ENCODE results near the gene FAM107B. TPM values are rescaled to one million over a fixed set of nuclear protein-coding genes. Genes with fewer than 3 reads are reported as not detected.

The FAM107B gene
- total RNA-seq, 6 experiments from 2014 or later, result 58.6 to 116 (median 68.7) TPM

DNA sequence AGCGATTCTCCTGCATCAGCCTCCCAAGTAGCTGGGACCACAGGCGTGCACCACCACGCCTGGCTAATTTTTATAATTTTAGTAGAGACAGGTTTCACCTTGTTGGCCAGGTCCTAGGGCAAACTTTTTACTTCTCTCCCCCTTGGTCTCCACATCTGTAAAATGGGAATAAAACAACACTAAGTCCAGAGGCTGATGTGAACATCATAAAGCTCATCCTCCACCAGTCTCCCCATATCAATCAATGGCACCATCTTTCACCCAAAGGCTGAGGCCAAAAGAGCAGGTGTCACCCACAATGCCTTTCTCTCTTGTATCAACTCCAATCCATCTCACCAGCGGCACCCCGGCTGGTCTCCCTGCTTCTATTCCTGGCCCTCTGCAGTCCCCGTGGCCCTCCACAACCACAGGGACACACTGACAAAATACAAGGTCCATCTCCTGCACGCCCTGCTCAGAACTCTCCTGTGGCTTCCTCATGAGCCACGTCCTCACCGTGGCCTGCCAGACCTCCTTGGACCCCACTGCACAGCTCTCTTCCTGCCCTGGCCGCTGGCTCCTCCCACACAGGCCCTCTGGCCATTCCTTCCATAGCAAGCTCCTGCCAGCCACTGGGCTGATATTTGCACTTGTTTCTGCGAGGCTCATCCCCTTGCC is 179.0 kb downstream of the FAM107B start:
- Histone ChIP-seq H3K27ac (peak overlapping the region in 1 of 3 donors; percentile 50), H3K36me3 (peaks cover 0 to 8% (median 2%) of the 10 kb centered on the region in 4 donors), H3K27me3 (no peaks in the 10 kb centered on the region), H3K9me3 (no peaks in the 10 kb centered on the region), H3K4me3 (no peak overlapping the region), H3K4me1 (peaks cover 0 to 50% (median 10%) of the 10 kb centered on the region in 4 donors)
- intact Hi-C loops (cut with DNase I), result no loop called here
- TF ChIP-seq POLR2A (IDR thresholded peaks at IDR 0.05), result no peak
- no peak for TF ChIP-seq CTCF (IDR thresholded peaks at IDR 0.05)
- ATAC-seq (no peak), DNase-seq (no peak)
- 81% methylated on average over 9 of the region's 11 CpGs for WGBS (ENCODE audit: insufficient coverage, low coverage, low lambda C conversion rate, missing lambda C conversion rate)

DNA sequence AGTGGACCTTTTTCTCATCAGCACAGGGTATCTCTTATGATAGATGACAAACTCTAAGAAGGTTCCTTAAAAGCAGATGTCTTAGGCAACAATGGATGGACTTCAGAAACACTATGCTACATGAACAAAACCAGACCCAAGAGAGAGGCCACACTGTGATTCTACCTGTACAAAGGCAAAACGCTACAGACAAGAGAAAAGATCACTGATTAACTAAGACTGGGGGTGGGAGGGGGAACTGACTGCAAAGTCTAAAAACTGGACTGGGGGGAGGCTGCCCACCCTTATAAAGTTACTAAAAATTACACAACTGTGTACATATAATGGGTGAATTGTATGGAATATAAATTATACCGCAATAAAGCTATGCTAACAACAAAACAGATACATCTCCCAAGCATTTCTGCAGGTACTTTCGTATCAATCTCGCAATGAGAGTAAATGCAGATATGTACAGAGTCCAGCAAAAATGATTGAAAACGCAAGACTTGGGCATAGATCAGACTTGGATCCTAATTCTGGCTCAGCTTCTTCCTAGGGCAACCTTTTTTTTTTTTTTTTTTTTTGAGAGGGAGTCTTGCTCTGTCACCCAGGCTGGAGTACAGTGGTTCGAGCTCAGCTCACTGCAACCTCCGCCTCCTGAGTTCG is 179.7 kb downstream of the FAM107B start:
- peaks cover 0 to 50% (median 10%) of the 10 kb centered on the region in 4 donors for H3K4me1 ChIP-seq
- peak; percentile 41 to 78 (median 64) for ATAC-seq
- peaks cover 0 to 6% (median 2%) of the 10 kb centered on the region in 4 donors for H3K36me3 ChIP-seq

DNA sequence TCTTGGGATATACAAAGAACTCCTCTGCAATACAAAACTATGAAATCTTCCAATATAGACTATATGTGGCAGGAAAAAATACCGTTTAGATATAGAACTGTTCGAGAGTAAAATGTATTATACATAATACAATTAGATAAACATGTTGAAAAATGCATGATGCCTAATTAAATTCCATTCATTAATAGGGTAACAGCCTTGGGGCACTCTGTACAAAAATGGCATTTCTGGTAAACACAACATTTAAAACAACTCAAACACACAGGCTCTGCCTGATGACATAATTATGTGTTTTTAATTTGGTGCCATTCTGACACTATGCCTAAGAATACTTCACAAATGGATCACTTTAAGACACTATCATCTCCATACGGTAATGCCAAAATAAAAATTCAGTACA is 180.9 kb downstream of the FAM107B start:
- H3K9me3 ChIP-seq, result no peaks in the 10 kb centered on the region
- WGBS (ENCODE audit: insufficient coverage, low coverage, low lambda C conversion rate, missing lambda C conversion rate), result 81% methylated on average over 3 of the region's 3 CpGs
- DNase-seq (no peak), ATAC-seq (no peak)
- intact Hi-C loops (cut with DNase I), result no loop called here
- peaks cover 0 to 45% (median 10%) of the 10 kb centered on the region in 4 donors for H3K4me1 ChIP-seq
- no peaks in the 10 kb centered on the region for H3K27me3 ChIP-seq
- peaks cover 0 to 6% (median 2%) of the 10 kb centered on the region in 4 donors for H3K36me3 ChIP-seq
- TF ChIP-seq CTCF (IDR thresholded peaks at IDR 0.05) (no peak), POLR2A (IDR thresholded peaks at IDR 0.05) (no peak)
- no peak overlapping the region for H3K4me3 ChIP-seq
- peak overlapping the region in 1 of 3 donors; percentile 50 for H3K27ac ChIP-seq

More for the DNA sequence above, 179.7 kb downstream of the FAM107B start:
- Histone ChIP-seq H3K4me3 (no peak overlapping the region), H3K27ac (peak overlapping the region in 1 of 3 donors; percentile 50), H3K9me3 (no peaks in the 10 kb centered on the region), H3K27me3 (no peaks in the 10 kb centered on the region)
- intact Hi-C loops (cut with DNase I), result no loop called here
- DNase-seq, result no peak
- TF ChIP-seq POLR2A (IDR thresholded peaks at IDR 0.05), result no peak
- no peak for TF ChIP-seq CTCF (IDR thresholded peaks at IDR 0.05)
- WGBS (ENCODE audit: insufficient coverage, low coverage, low lambda C conversion rate, missing lambda C conversion rate), result 61% methylated on average over 7 of the region's 8 CpGs

DNA sequence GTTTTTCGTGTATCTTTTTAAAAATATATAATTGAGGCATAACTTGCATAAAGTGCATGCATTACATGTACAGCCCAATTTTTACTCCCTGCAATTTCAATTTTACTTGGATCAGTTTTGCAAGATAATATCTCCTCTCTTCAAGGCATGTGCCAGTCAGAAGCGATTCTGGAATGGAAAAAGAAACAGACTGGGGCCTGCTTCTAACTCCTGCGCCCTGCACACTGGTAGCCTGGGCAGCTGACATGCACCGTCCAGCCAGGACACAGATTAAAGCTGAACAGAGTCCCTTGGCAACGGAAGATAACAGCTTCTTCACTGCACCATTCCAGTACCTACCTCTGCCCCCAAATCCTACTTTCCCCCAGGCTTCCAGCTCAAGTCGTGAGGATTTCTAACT is 182.1 kb downstream of the FAM107B start:
- TF ChIP-seq CTCF (IDR thresholded peaks at IDR 0.05) (no peak), POLR2A (IDR thresholded peaks at IDR 0.05) (no peak)
- H3K27me3 ChIP-seq, result no peaks in the 10 kb centered on the region
- WGBS (ENCODE audit: insufficient coverage, low coverage, low lambda C conversion rate, missing lambda C conversion rate), result 51% methylated on average over 5 of the region's 6 CpGs
- peak overlapping the region in 1 of 3 donors; percentile 16 for H3K27ac ChIP-seq
- no peak overlapping the region for H3K4me3 ChIP-seq
- DNase-seq, result no peak
- H3K9me3 ChIP-seq, result no peaks in the 10 kb centered on the region
- peaks cover 0 to 58% (median 16%) of the 10 kb centered on the region in 4 donors for H3K4me1 ChIP-seq
- intact Hi-C loops (cut with DNase I), result no loop called here
- ATAC-seq, result no peak
- H3K36me3 ChIP-seq, result peaks cover 0 to 3% (median 0%) of the 10 kb centered on the region in 4 donors

Measured in right lobe of liver (tissue), 6 donors.